ENCODE data around the gene FCER2. TPM values are rescaled to one million over a fixed set of nuclear protein-coding genes. Genes with fewer than 3 reads are reported as not detected.

The FCER2 gene
- total RNA-seq, 1 donor from 2014 or later: 0.67 TPM

DNA sequence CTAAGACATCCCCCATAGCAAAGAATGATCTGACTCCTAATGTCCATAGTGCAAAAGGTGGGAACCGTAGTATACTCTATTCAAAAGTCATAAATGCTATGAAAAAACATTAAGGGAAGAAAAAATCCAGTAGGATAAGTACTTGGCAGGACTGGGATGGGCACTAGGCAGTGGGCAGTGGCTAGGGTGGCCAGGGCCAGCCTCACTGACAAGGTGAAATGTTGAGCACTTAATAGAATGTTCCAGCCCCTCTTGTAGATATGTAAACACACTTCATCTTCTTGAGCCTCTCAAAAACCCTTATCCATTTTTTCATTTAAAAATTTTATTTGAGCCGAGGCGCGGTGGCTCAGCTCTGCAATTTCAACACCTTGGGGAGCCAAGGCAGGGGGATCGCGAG lies 31.4 kb upstream of the FCER2 start:
- no peak for DNase-seq (ENCODE audit: low spot score)

DNA sequence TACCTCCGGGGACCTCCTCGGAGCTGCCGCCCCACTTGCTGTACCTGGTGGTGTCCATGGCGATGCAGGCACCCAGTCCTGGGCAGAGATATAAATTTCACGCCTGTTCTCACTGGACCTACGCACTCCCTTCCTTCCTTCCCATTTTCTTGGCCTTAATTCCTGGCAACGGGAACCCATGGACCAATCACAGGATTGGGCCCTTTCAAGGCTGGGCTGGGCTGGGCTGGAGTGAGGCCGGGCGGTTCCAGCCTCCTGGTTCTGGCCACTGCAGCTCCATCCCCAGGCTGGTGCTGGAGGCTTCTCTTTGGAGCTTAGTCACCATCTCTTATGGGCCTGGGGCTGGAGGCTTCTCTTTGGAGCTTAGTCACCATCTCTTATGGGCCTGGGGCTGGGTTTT lies 30.1 kb upstream of the FCER2 start, which contains the start of gene CLEC4G:
Gene CLEC4G, minus strand, starts transcription at position 66 of the 400 bp plus-strand sequence. Its CDS starts 8 bp downstream, at position 58.
- no peak for DNase-seq (ENCODE audit: low spot score)

DNA sequence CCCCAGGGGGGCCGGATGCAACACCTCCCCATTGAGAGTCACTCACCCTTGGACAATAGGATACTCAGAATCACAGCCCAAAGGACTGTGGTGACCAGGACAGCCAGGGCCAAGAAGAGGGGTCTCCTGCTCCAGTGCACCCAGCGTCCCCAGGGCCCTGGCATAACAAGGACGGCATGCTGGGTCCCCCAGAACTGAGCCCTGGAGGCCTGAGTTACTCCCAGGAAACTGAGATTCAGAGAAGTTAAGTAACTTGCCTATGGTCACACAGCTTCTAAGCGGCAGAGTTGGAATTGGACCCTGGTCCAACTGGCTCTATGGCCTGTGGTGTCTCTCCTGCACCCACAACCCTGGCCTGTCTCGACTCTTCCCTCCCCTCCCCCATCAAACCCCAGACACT lies 29.7 kb upstream of the FCER2 start:
- DNase-seq (ENCODE audit: low spot score): no peak

DNA sequence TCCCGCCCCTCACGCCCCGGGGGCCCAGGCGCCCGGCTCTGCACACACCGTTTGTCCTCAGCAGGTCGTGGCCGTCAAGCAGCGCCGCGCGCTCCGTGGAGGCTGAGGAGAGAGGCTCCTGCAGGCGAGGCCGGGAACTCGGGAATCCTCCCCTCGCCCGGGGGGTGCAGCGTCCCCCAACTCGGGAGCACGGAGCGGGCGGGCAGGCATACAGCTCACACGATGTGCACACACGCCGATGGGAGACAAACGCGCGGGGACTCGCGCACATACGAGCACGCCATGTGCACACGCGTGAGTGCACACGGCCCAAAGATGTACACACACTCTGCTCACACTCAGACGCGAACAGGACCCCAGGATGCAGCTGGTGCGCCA lies 29.3 kb upstream of the FCER2 start:
- DNase-seq (ENCODE audit: low spot score): no peak

DNA sequence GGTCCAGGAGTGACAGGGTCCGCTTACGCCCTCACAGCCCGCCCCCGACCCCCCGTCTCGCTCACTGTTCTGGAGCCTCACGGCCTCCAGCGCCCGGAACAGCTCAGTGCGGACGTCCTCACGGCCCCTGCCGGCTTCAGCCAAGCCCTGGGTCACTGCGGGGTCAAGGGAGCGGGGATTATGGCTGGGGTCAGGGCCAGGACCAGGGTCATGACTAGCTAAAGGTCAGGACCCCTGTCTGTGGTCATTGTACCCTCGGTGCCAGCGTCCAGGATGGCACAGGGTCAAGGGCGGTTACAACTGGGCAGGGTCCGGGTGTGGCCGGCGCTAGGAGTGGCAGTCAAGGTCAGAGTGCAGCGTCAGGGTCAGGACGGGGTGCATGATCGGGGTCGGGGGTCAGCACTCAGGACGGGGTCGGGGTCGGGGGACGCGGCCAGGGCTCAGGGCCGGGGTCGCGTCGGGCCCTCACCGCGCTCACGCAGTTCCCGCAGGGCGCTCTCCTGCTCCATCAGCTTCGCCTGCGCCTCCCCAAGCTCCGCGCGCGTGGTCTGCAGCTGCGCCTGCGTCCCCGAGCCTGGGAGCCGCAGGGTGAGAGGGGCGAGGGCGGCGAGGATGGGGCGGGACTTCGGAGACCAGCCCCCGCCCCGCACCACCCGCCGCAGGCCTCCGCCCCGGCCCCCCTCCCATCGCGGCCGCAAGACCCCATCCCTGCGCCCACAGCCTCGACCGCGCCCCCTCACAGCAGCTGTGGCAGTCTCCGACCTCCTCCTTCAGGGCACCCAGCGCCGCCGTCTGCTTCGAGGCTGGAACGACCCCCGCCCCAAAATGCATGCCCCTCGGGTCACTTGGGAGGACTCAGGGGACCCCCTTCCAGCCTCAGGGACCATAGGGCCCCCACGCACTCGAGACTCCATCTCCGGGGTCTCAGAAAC lies 28.6 kb upstream of the FCER2 start:
- no peak for DNase-seq (ENCODE audit: low spot score)

DNA sequence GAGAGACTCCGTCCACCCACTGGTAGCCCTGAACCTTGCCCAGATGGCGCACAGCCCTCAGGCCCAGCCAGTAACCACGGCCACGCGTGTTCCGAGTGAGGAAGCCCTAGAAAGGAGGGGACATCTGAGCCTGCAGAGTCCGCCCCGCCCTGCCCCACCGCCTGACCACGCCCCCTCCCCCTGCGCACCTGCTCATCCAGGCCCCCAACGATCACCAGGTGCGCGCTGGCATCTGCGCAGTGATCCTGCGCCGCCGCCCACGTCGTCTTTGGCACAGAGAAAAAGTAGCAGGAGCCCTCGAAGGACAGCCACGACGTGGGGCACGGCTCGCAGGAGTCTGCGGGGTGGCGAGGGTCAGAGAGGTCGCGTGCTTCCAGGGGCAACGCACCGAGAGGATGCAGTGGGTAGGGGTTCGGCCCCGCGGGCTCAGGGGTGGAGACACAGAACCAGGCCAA lies 27.9 kb upstream of the FCER2 start:
- no peak for DNase-seq (ENCODE audit: low spot score)

DNA sequence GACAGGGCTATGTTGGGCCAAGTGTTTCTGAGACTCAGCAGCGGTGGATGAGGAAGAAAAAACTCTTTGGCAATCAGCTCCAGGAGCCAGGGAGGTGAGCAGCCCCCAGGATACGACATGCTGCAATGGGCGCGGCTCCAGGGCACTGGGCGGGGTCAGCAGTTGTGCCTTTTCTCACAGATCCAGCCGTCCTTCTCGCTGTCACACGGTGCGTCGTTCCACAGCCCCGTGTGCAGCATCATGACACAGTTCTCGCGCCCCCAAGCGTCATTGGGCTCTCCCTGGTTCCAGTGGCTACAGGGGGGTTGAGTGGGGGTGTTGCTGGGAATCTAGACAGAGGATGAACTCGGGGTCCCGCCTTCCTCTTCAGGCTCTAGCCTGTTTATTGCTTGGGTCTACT lies 27.3 kb upstream of the FCER2 start:
- DNase-seq (ENCODE audit: low spot score): no peak

DNA sequence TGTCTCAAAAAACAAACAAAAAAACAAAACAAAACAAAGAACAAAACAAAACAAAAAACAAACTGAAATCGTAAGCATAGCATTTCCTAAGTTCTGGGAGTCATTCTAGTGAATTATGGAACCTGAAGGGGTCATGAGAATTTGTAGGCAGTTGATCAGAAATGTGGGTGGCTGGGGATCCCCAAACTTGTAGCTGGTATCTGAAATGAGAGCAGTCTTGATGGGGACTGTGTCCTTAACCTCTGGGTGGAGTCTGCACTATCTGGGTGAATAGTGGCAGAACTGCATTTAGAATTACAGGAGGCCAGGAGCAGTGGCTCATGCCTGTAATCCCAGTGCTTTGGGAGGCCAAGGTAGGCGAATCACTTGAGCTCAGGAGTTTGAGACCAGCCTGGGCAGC lies 23.9 kb upstream of the FCER2 start:
- no peak for DNase-seq (ENCODE audit: low spot score)

DNA sequence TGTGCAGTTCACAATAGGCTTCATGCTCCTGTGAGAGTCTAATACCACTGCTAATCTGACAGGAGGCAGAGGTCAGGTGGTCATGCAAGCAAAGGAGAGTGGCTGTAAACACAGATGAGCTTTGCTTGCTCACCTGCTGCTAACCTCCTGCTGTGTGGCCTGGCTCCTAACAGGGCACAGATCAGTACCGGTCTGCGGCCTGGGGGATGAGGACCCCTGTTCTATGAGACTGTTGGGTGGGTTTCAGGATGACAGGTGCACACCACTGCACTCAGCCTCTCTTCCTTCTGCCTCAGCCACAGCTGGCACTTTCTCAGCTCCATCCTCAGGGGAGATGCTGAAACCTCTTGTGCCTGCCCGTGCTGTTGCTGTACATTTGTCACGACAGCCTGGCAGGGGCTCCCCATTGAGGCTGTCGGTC lies 20.3 kb upstream of the FCER2 start:
- no peak for DNase-seq (ENCODE audit: low spot score)

DNA sequence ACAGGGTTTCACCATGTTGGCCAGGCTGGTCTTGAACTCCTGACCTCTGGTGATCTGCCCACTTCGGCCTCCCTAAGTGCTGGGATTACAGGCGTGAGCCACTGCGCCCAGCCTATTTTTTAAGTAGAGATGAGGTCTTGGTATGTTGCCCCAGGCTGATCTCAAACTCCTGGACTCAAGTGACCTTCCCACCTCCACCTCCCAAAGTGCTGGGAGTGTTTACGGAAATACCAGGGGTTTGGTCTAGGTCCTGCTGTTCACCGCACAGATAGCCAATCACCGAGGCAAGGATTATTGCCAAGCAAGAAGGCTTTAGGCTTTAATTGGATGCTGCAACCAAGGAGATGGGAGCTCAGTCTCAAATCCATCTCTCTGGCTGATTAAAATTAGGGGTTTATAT lies 18.4 kb upstream of the FCER2 start:
- no peak for DNase-seq (ENCODE audit: low spot score)

DNA sequence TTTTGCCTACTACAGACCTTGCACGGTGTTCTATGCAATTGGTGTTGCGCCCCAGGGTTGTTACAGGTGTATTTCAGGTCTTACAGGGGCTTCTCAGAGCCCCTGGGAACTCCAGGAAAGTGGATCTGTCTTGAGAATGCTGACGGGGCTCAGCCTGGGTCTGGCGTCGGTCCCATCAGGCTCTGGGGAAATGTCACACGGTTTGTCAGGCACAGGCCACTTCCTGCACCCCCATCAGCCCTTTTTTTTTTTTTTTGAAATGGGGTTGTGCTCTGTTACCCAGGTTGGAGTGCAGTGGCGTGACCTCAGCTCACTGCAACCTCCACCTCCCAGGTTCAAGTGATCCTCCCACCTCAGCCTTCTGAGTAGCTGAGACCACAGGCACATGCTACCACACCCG lies 16.7 kb upstream of the FCER2 start:
- no peak for DNase-seq (ENCODE audit: low spot score)

DNA sequence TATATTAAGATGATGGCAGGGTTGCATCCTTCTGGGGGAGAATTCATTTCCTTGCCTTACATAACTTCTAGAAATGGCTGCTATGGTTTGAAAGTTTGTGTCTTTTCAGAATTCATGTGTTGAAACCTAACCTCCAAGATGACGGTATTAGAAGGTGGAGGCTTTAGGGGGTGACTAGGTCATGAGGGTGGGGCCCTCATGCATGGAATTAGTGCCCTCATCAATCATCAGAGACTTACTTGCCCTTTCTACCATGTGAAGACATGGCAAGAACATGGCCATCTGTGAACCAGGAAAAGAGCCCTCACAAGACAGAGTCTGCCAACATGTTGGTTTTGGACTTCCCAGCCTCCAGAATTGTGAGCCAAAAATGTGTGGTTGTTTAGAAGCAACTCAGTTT lies 14.8 kb upstream of the FCER2 start:
- no peak for DNase-seq (ENCODE audit: low spot score)

DNA sequence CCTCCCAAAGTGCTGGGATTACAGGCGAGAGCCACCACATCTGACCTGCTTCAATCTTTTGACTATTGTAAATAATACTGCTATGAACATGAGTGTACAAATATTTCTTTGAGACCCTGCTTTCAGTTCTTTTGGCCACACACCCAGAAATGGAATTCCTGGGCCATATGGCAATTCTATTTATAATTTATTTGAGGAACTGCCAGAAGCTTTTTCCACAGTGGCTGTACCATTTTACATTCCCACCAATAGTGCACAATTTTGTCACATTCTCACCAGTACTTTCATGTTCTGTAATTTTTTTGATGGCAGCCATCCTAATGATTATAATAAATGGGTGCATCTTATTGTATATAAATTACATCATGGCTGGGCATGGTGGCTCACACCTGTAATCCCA lies 13.7 kb upstream of the FCER2 start:
- DNase-seq (ENCODE audit: low spot score): no peak

DNA sequence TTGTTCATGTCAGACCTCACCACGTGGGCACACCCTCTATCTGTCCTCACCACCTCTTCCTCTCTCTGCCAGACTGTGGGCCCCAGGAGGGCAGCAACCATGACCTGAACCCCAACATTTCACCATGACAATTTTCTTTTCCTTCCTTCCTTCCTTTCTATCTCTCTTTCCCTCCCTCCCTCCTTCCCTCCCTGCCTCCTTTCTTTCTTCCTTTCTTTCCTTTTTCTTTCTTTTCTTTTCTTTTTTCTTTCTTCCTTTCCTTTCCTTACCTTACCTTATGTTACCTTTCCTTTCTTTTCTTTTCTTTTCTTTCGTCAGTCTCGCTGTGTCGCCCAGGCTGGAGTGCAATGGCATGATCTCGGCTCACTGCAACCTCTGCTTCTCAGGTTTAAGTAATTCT lies 8.7 kb upstream of the FCER2 start:
- DNase-seq (ENCODE audit: low spot score): no peak

DNA sequence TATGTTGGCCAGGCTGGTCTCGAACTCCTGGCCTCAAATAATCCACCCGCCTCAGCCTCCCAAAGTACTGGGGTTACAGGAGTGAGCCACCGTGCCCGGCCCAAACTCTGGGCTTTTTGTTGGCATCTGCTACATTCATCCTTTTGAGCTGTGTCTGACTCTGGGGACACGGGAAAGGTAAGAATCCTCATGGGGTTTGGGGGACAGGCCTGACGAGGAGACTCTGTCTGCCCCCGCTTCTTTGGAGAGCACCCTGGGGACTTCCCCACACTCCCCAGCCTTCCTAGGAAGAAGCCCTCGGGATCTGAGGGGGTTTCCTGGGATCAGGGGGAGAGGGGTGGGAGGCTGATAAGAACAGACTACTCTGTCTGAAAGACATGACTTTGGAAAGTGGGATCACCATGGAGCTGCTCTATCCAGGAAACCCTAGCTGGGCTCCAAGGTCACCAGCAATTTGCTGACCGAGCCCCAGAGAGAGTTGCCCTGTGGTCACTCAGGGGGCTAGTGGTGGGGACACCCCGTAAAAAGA lies 8.1 kb upstream of the FCER2 start:
- no peak for DNase-seq (ENCODE audit: low spot score)

DNA sequence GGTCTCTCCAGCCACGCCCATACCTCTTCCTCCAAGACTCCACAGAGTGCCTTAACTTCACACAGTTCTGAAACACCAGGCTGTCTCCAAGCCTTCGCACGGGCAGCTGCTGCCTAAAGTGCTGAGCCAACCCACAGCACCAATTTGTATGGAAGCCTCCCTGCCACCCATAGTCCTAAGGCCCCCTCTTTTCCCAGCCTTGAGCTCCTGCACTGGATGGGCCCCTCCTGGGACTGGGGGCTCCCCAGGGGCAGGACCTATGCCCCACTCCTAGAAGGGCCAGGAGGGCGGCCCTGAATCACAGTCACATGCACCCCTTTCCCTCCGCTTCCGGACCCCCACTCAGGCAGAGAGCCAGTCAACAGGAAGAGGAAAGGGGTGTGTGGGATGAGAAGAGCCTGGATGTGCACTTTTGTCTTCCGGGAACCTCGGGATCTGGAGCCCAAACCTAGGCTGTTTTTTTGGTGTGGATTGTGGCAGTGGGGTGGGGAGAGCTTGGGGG lies 5.1 kb upstream of the FCER2 start:
- DNase-seq (ENCODE audit: low spot score): no peak

DNA sequence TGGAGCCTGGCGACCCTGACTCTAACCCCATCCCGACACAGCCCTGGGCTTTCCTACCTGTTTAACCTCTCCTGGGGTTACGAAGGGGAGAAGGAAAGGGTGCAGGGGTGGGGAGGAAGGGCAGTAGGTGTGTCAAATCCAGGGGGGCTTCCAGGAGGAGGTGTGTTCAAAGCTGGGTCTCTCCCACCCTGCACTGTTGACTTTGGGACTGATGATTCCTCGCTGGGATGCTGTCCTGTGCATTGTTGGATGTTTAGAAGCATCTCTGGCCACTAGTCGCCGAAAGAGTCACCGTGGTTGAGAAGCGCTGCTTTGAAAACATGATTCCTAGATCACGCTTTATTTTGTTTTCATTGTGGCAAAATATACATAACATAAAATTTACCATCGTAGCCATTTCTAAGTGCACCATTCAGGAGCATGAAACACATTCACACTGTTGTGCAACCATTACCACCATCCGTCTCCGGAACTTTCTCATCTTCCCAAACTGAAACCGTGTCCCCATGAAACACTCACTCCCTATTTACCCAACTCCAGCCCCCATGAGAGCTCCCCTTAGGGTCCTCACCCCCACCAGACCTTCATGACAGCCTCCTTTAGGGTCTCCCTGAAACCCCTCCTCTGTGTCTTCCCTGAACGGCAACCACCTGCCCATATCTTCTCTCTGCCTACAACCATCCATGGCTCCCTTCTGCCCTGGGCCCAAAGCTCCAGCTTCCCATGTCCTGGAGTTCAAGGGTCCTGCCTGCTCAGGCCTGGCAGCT lies 4.4 kb upstream of the FCER2 start:
- no peak for DNase-seq (ENCODE audit: low spot score)

DNA sequence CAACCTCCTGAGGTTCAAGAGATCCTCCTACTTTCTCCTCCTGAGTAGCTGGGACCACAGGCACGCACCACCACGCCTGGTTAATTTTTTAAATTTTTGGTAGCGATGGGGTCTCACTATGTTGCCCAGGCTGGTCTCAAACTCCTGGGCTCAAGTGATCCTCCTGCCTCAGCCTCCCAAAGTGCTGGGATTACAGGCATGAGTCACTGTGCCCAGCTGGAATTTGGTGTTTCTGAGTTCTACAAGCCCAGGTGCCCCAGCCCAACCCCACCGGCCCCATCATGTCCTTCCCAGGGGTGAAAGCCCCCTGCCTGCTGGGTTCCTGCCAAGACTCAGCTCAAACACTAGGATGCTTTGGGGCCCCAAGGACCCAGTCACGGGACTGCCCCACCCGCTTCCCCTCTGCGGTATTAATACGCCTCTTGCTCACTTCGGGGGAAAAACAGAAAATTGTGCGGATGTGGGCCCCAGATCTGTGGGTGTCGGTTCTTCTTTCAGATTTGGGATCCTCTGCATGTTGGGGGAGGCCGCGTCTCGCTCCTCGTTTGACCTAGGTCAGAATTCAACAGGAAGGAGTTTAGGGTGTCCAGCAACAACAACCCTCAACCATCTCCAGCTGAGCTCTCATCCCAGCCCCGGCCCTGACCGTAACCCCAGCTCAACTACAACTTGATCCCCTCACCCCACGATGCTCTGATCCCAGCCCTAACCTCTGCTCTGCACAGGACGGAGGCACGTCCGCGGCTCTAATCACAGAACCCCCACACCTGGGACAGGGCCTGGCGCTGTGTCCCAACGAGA lies 3.7 kb upstream of the FCER2 start:
- no peak for DNase-seq (ENCODE audit: low spot score)

DNA sequence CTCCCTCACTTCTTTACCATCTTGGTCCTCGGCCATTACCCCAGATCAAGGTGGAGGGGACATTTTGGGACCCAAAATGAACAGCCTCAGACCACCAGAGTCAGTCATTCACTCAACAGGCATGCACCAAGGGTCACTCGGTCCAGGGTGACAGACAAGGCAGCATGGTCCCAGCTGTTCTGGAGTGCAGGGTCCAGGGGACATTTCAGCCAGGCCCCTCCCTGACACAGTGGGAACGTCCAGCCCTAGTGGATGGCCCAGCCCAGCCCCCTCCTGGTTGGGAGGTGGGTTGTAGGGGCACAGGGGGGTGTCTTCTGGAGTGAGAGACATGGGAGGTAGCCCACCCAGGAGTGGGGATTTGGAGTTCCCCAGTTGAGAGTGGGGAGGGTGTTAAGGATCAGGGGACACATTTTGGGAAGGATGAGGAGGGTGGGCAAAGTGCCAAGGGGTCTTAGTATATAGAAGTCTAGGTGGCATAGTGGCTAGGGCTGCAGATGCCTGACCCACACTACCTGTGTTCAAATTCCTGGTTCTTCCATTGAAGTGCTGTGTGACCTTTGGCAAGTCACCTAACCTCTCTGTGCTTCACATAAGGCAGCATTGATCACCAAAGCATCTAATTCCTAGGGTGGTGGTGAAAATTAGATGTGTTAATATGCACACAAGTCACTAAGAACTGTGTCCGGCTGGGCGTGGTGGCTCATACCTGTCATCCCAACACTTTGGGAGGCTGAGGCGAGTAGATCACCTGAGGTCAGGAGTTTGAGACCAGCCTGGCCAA lies 2.5 kb upstream of the FCER2 start:
- no peak for DNase-seq (ENCODE audit: low spot score)

DNA sequence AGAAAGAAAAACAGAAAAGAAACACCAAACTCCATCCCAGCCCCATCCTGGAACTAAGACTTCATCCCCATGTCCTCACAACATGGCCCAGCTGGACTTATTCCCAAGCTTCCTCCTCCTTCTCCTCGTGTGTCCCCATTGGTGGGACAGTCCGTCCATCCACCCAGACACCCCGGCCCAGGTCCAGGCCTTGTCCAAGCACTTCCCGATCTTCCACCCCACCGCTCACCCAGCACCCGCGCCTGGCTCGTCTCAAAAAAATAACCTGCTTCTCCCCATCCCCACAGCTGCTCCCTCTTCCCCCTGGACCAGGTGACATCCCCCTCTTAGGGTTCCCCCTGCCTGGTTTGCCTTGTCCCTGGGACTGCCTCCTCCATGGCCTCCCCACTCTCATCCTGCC lies 1.4 kb upstream of the FCER2 start:
- no peak for DNase-seq (ENCODE audit: low spot score)

All from mesenteric fat pad (tissue), 1 donor.